Measurements from ENCODE around the gene CSRNP2.

DNA sequence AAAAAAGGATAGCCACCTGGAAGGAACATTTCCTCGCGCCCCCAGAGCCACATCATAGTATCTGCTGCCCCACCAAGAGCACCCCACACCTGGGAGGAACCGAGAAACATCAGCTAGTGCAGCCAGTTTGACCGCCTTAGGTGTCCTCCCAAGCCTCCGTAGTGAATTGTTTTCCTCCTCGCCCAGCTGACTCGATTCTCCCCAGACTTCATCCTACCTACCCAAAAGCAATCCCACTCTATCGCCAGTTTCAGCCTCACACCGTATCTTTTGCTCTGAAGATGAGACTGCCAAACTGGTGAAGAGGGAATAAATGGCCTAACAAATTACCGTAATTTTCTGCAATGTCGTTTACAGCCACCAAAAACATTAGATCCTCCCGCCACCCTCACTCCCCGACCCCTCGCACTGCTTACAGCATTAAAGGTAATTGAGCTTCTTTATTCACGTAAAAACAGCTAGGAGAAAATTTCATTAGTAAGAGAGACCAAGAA lies 56.0 kb downstream of the CSRNP2 start:
- no peak for TF ChIP-seq FOS (IDR thresholded peaks at IDR 0.05; ENCODE audit: borderline replicate concordance, insufficient read depth, low read length)
- TF ChIP-seq POLR2A (IDR thresholded peaks at IDR 0.05; ENCODE audit: low read depth, low read length) = no peak
- no peak for TF ChIP-seq EZH2 (IDR thresholded peaks at IDR 0.05; ENCODE audit: borderline replicate concordance, low read depth, low read length, severe bottlenecking)
- TF ChIP-seq, protein P1, sequence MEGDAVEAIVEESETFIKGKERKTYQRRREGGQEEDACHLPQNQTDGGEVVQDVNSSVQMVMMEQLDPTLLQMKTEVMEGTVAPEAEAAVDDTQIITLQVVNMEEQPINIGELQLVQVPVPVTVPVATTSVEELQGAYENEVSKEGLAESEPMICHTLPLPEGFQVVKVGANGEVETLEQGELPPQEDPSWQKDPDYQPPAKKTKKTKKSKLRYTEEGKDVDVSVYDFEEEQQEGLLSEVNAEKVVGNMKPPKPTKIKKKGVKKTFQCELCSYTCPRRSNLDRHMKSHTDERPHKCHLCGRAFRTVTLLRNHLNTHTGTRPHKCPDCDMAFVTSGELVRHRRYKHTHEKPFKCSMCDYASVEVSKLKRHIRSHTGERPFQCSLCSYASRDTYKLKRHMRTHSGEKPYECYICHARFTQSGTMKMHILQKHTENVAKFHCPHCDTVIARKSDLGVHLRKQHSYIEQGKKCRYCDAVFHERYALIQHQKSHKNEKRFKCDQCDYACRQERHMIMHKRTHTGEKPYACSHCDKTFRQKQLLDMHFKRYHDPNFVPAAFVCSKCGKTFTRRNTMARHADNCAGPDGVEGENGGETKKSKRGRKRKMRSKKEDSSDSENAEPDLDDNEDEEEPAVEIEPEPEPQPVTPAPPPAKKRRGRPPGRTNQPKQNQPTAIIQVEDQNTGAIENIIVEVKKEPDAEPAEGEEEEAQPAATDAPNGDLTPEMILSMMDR (IDR thresholded peaks at IDR 0.05; ENCODE audit: extremely low read depth in 1 of 2, insufficient read depth in 1 of 2, low read depth in 1 of 2, low read length in 2 of 2) = no peak
- TF ChIP-seq, protein P2, sequence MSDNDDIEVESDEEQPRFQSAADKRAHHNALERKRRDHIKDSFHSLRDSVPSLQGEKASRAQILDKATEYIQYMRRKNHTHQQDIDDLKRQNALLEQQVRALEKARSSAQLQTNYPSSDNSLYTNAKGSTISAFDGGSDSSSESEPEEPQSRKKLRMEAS (IDR thresholded peaks at IDR 0.05; ENCODE audit: insufficient read depth, insufficient read length) = no peak
- TF ChIP-seq MYC (IDR thresholded peaks at IDR 0.05; ENCODE audit: low read depth, low read length) = no peak
